Subcutaneous abdominal adipose tissue (tissue), 5 donors: ENCODE data around the gene RNF150.

Source experiments
- H3K27ac ChIP-seq: one replicate; pipeline ENCODE4 v1.7.0; 2013; ENCODE audit warnings: low read depth, mild to moderate bottlenecking, inconsistent platforms, low read length, moderate library complexity
- H3K27me3 ChIP-seq, 5 donors: one replicate each; pipeline ENCODE4 v1.7.0; 2013; ENCODE audit warnings: low read length in 5 of 5, inconsistent platforms in 1 of 5; ENCODE audit not compliant: control insufficient read depth in 5 of 5, insufficient read depth in 4 of 5
- H3K36me3 ChIP-seq, 5 donors: one replicate each; pipeline ENCODE4 v1.7.0; 2013; ENCODE audit warnings: low read length in 5 of 5; ENCODE audit not compliant: control insufficient read depth in 5 of 5, insufficient read depth in 5 of 5
- H3K4me1 ChIP-seq, 5 donors: one replicate each; pipeline ENCODE4 v1.7.0; 2013; ENCODE audit warnings: low read length in 5 of 5, mild to moderate bottlenecking in 3 of 5, moderate library complexity in 1 of 5; ENCODE audit not compliant: control insufficient read depth in 5 of 5, insufficient read depth in 5 of 5
- H3K4me3 ChIP-seq, 5 donors: one replicate each; pipeline ENCODE4 v1.7.0; 2013; ENCODE audit warnings: low read length in 5 of 5, low read depth in 1 of 5
- H3K9ac ChIP-seq, 5 donors: one replicate each; pipeline ENCODE4 v1.7.0; 2013; ENCODE audit warnings: low read length in 5 of 5, mild to moderate bottlenecking in 4 of 5, moderate library complexity in 3 of 5
- H3K9me3 ChIP-seq, 5 donors: one replicate each; pipeline ENCODE4 v1.7.0; 2013; ENCODE audit warnings: low read length in 5 of 5; ENCODE audit not compliant: control insufficient read depth in 5 of 5
- donor health status: healthy.
- donor health status: healthy.
- donor health status: healthy.
- donor health status: healthy.
- donor health status: healthy.

The RNF150 gene

GRCh38 chr4:140866492-140867005 lies 266.7 kb downstream of the RNF150 start:
- Histone ChIP-seq H3K9me3 (no peaks in the 10 kb centered on the region), H3K4me1 (peaks cover 0 to 4% (median 0%) of the 10 kb centered on the region in 5 donors), H3K36me3 (peaks cover 2 to 17% (median 9%) of the 10 kb centered on the region in 5 donors), H3K4me3 (no peak overlapping the region), H3K27ac (no peak overlapping the region), H3K27me3 (no peaks in the 10 kb centered on the region), H3K9ac (no peak overlapping the region)

- Histone ChIP-seq H3K27ac (no peak overlapping the region), H3K4me3 (no peak overlapping the region), H3K27me3 (no peaks in the 10 kb centered on the region), H3K4me1 (peaks cover 0 to 4% (median 0%) of the 10 kb centered on the region in 5 donors), H3K9ac (no peak overlapping the region), H3K9me3 (no peaks in the 10 kb centered on the region), H3K36me3 (peaks cover 2 to 17% (median 9%) of the 10 kb centered on the region in 5 donors)
These were observed 267.7 kb downstream of the RNF150 start for GRCh38 chr4:140865253-140866217.

GRCh38 chr4:140863197-140863596 lies 270.1 kb downstream of the RNF150 start:
- H3K4me3 ChIP-seq, result no peak overlapping the region
- no peaks in the 10 kb centered on the region for H3K4me1 ChIP-seq
- H3K9me3 ChIP-seq, result no peaks in the 10 kb centered on the region
- H3K27me3 ChIP-seq, result no peaks in the 10 kb centered on the region
- peaks cover 2 to 17% (median 9%) of the 10 kb centered on the region in 5 donors for H3K36me3 ChIP-seq
- no peak overlapping the region for H3K9ac ChIP-seq
- no peak overlapping the region for H3K27ac ChIP-seq

- Histone ChIP-seq H3K4me1 (no peaks in the 10 kb centered on the region), H3K9ac (no peak overlapping the region), H3K36me3 (peaks cover 0 to 9% (median 4%) of the 10 kb centered on the region in 5 donors), H3K27ac (no peak overlapping the region), H3K27me3 (no peaks in the 10 kb centered on the region), H3K9me3 (no peaks in the 10 kb centered on the region), H3K4me3 (no peak overlapping the region)
These were observed 271.2 kb downstream of the RNF150 start for GRCh38 chr4:140862177-140862442.

- Histone ChIP-seq H3K36me3 (peaks cover 0 to 9% (median 3%) of the 10 kb centered on the region in 5 donors), H3K9ac (no peak overlapping the region), H3K4me1 (peaks cover 0 to 5% (median 4%) of the 10 kb centered on the region in 5 donors), H3K9me3 (no peaks in the 10 kb centered on the region), H3K27ac (no peak overlapping the region), H3K27me3 (no peaks in the 10 kb centered on the region), H3K4me3 (no peak overlapping the region)
These were observed 271.7 kb downstream of the RNF150 start for GRCh38 chr4:140861359-140862176.

GRCh38 chr4:140858897-140859296 lies 274.4 kb downstream of the RNF150 start:
- Histone ChIP-seq H3K27me3 (no peaks in the 10 kb centered on the region), H3K36me3 (peaks cover 0 to 4% (median 0%) of the 10 kb centered on the region in 5 donors), H3K9me3 (no peaks in the 10 kb centered on the region), H3K9ac (no peak overlapping the region), H3K4me1 (peaks cover 0 to 9% (median 6%) of the 10 kb centered on the region in 5 donors), H3K4me3 (no peak overlapping the region), H3K27ac (no peak overlapping the region)

GRCh38 chr4:140857111-140857510 lies 276.2 kb downstream of the RNF150 start:
- H3K27ac ChIP-seq, result no peak overlapping the region
- H3K4me3 ChIP-seq, result no peak overlapping the region
- H3K9ac ChIP-seq, result no peak overlapping the region
- H3K4me1 ChIP-seq, result peaks cover 0 to 9% (median 6%) of the 10 kb centered on the region in 5 donors
- no peaks in the 10 kb centered on the region for H3K9me3 ChIP-seq
- no peaks in the 10 kb centered on the region for H3K27me3 ChIP-seq
- H3K36me3 ChIP-seq, result no peaks in the 10 kb centered on the region

- no peaks in the 10 kb centered on the region for H3K36me3 ChIP-seq
- peaks cover 0 to 9% (median 6%) of the 10 kb centered on the region in 5 donors for H3K4me1 ChIP-seq
- H3K27me3 ChIP-seq, result no peaks in the 10 kb centered on the region
- H3K9ac ChIP-seq, result no peak overlapping the region
- no peak overlapping the region for H3K27ac ChIP-seq
- no peak overlapping the region for H3K4me3 ChIP-seq
- H3K9me3 ChIP-seq, result no peaks in the 10 kb centered on the region
These were observed 276.6 kb downstream of the RNF150 start for GRCh38 chr4:140856621-140857062.

GRCh38 chr4:140854168-140854567 lies 279.1 kb downstream of the RNF150 start:
- Histone ChIP-seq H3K4me1 (peaks cover 0 to 9% (median 6%) of the 10 kb centered on the region in 5 donors), H3K36me3 (no peaks in the 10 kb centered on the region), H3K9ac (no peak overlapping the region), H3K27me3 (no peaks in the 10 kb centered on the region), H3K4me3 (no peak overlapping the region), H3K27ac (no peak overlapping the region), H3K9me3 (no peaks in the 10 kb centered on the region)

- Histone ChIP-seq H3K36me3 (no peaks in the 10 kb centered on the region), H3K9ac (no peak overlapping the region), H3K27me3 (no peaks in the 10 kb centered on the region), H3K9me3 (no peaks in the 10 kb centered on the region), H3K4me3 (no peak overlapping the region), H3K4me1 (peaks cover 0 to 7% (median 4%) of the 10 kb centered on the region in 5 donors), H3K27ac (no peak overlapping the region)
These were observed 281.5 kb downstream of the RNF150 start for GRCh38 chr4:140851804-140852203.
